HG03571 (cell line): ENCODE measurements around the gene OR5H6.
"Not testable (repeated sequence)": the region's sequence is repeated elsewhere in the genome, so short reads cannot be mapped to it uniquely, and the experiment has no call there.

Experiments
- ATAC-seq: cut with Tn5 transposase; IDR thresholded peaks from one replicate; pipeline ENCODE4 v1.9.1; 2021; ENCODE audit not compliant: unreplicated experiment

The OR5H6 gene

GRCh38 chr3:98263944-98264343, at the start of gene OR5H6:
Gene OR5H6 (plus strand): TSS chr3:98264244. CDS start chr3:98264333, 89 bp downstream.
- no peak for ATAC-seq

DNA sequence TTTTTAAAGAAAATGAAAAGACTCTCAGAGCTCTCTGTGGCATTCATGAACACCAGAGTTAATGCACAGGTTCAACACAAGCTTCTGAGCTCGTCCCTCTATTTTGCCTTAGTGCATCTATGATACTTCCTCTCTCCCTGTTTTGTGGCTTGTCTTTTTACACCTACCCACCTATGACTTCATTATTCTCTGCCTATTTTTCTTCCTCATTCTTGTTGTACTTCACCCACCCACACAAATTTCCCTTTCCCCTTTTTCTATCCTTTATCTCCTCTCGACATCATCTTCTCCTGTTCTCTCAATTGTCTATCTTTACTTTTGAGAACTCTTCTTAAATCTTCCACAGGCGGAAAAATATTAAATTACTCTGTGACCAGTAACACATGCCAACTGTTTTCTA, 49.0 kb upstream of the OR5H6 start:
- no peak for ATAC-seq

DNA sequence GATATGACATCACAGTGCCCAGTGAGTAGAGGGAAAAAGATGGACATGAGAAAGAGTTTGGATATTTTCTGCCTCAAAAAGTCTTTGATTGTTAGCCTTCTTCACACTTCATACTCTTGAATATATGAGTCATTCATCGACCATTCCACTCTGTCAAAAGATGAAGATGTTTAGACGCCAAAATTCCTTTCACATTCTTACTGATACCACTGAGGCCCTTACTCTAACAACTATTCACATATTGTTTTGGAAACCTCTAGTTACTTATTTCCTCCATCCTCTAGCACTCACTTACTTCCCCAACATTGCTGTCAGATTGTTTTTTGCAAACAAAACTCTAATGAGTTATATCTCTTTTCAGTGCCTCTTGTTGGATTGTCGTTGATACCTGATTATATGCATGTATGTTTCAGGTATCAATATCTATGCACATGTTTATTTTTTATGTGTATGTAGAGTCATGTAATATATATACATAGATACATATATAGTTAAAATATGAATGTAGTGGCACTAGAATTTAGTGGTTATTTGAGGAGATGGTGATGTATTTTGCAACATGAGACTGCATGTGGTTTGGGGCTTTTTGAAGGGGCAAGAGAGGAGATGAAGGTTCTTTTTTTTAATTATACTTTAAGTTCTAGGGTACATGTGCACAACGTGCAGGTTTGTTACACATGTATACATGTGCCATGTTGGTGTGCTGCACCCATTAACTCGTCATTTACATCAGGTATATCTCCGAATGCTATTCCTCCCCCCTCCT, 40.0 kb upstream of the OR5H6 start:
- no peak for ATAC-seq

DNA sequence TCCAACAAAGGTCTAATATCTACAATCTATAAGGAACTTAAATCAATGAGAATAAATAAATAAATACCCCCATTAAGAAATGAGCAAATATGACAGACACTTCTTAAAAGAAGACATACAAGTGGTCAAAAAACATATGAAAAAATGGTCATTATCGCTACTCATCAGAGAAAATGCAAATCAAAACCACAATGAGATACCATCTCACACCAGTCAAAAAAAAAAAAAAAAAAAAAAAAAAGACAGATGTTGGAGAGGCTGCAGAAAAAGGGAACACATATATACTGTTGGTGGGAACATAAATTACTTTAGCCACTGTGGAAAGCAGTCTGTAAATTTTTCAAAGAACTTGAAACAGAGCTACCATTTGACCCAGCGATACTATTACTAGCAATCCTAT, 31.6 kb upstream of the OR5H6 start:
- no peak for ATAC-seq

- ATAC-seq, result no peak
Observed at GRCh38 chr3:98233468-98233867, 30.6 kb upstream of the OR5H6 start.

DNA sequence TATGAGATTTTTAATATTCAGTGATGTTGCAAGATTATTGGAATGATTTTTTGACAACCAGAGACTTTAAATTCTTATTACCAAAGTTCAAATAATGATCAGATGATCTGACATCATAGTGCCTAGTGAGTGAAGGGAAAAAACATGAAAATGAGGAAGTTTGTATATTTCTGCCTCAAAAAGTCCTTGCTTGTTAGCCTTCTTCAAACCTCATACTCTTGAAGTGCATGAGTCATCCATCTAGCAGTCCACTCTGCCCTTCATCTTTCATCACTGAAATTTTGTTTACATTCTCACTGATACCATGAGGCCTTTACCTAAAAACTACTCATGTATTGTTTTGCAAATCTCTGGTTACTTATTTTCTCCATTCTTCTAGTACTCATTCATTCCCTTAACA, 23.9 kb upstream of the OR5H6 start:
- ATAC-seq, result no peak

DNA sequence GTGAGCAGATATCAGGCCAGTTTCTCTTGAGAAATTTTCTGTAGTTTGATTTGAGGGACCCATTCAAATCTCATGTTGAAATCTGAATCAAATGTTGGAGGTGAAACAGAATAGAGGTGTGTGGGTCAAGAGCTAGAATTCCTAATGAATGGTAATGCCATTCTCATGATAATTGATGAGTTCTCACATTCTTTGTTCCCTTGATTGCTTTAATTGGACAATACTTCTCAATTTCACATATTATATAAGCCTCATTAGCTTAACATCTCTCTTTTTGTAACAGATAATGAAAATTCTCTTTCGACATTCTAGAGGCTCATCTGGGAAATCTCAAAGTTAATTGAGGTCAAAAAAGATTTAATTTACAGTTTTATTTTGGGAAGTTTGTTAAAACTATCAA, 21.9 kb upstream of the OR5H6 start:
- no peak for ATAC-seq

DNA sequence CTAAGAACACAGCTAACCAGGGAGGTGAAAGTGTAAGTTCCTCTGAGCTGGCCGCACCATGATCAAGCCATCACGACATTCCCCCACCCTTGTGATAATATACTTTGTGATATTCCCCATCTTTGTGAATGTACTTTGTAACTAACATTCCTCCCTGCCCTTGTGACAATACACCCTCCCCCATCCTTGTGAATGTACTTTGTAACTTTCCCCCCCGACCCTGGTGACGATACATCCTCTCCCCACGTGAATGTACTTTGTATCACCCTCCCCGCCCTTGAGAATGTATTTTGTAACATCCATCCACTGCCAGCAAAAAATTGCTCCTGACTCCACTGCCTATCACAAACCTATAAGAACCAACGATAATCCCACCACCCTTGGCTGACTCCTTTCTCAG, 20.2 kb upstream of the OR5H6 start:
- ATAC-seq, result no peak

- ATAC-seq, result no peak
Observed at GRCh38 chr3:98246142-98246541, 17.9 kb upstream of the OR5H6 start.

DNA sequence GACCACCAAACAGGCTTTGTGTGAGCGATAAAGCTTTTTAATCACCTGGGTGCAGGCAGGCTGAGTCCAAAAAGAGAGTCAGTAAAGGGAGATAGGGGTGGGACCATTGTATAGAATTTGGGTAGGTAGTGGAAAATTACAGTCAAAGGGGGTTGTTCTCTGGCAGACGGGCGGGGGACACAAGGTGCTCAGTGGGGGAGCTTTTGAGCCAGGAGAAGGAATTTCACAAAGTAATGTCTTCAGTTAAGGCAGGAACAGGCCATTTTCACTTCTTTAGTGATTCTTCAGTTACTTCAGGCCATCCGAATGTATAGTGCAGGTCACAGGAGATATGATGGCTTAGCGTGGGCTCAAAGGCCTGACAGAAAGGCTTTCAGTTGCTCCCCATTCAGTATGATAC, 8.0 kb upstream of the OR5H6 start:
- ATAC-seq, result not testable (repeated sequence)

DNA sequence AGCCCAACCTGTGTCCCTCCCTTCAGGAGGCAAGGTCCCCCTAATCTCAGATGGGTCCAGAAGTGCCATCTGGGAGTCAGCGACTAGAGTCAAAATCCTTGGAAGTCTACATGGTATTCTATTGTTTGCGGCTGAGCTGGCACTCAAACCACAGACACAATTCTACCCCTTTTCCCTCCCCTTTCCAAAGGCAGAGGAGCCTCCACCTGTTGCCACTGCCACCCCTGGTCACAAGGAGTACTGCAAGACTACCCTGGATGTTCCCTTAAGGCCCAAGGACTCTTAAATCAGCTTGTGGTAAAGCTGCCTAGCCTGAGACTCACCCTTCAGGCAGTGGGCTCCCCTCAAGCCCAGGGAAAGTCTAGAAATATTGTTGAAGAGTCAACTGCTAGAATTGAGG, 4.3 kb upstream of the OR5H6 start:
- ATAC-seq, result peak; percentile 71

- no peak for ATAC-seq
Observed at GRCh38 chr3:98262046-98262445, 2.0 kb upstream of the OR5H6 start.

- no peak for ATAC-seq
Observed at GRCh38 chr3:98269846-98270245, 5.8 kb downstream of the OR5H6 start.

DNA sequence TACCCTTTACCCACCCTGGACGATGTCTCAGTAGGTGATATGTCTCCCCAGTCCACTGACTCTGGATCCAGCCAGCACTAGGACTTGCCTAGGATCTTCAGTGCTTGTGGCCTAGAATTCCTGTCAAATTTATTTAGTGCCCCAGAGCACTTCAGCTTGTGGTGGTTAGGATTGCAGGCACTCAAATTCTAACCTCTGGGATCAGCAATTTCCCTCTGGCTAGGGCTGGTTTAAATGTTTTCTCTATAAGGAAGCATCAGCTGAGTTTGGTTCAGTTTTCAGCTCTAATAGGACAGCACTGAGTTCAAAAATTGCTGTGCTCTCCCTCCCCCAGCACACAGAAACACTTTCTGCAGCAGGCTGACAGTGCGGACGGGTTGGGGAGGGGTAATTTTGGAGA, 8.1 kb downstream of the OR5H6 start:
- ATAC-seq, result no peak

- ATAC-seq, result no peak
Observed at GRCh38 chr3:98274914-98275313, 10.9 kb downstream of the OR5H6 start.

DNA sequence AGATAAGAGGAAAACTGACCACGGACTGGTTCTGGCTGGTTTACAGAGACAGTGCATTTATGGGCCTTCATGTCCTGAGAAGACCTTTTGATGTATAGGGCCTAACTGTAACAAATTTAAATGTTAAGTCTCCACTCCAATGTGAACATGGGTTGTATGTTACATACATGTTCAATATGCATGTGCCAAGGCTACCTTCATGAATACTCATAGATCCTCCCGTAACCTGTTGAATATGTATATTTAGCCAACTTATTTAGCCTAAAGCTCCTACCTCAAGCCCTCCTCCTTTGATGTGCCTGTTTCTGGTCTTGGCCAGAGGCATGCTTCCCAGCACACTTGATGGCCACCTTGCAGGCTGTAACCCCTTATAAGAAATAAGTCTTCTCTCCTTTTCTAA, 18.2 kb downstream of the OR5H6 start, which contains the start of gene OR5H2:
Gene OR5H2 (plus strand): TSS at position 301 of the 400 bp plus-strand sequence. CDS start 398 bp downstream, outside the sequence.
- no peak for ATAC-seq

DNA sequence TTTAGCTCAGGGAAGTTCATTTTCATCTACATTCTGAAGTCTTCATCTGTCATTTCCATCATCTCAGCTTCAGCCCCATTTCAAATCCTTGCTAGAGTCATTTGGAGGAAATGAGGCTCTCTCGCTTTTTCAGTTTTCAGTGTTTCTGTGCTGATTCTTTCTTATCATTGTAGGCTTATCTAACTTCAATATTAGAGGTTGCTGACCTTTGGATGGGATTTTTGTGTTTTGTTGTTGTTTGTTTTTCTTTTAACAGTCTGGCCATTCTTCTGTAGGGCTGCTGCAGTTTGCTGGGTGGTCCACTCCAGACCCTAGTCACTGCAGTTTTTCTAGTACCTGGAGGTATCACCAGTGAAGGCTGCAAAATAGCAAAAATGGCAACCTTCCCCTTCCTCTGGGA, 26.9 kb downstream of the OR5H6 start:
- no peak for ATAC-seq

GRCh38 chr3:98291332-98291957, 27.4 kb downstream of the OR5H6 start:
- no peak for ATAC-seq
